ENCODE data around the gene SLC25A15.
"Not testable (repeated sequence)": the region's sequence is repeated elsewhere in the genome, so short reads cannot be mapped to it uniquely, and the experiment has no call there.

Gene SLC25A15

DNA sequence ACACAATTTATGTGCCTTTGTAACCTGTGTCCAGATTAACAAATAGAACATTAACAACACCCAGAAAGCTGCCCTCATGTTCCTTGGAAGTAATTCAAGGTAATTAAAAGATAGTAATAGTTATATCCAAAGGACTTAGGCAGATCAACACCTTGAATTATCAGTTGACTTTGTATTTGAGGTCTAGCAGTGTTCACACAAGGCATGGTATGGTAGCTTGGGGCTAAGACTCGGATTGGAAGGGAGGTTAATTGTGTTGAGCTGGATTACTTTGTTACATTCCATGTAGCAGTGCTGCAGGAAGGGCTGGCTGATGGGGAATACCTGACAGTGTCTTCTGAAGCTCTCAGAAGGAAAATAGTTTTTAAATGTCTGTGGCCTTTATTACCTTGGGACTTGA is 16.8 kb downstream of the SLC25A15 start:
- no peak for DNase-seq (ENCODE audit: low read depth)

DNA sequence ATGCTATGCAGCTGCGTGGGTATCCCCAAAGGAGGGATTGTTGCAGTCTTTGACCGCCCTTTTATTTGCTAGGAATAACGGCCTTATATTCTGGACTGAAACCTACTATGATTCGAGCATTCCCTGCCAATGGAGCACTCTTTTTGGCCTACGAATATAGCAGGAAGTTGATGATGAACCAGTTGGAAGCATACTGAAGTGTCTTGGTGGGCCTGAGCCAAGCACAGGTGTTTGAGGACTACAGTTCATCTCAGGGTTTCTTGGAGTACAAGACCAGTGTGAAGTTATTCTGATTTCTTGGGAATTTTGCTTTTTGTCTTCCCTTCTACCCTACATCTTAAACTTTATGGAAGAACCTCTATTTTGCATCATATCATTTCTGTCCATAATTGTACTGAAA is 20.1 kb downstream of the SLC25A15 start:
- H3K4me3 ChIP-seq (ENCODE audit: low read depth, low read length), result no peak overlapping the region
- no peak for DNase-seq (ENCODE audit: low read depth)

More for the DNA sequence above, 16.8 kb downstream of the SLC25A15 start:
- no peak overlapping the region for H3K4me3 ChIP-seq (ENCODE audit: low read depth, low read length)

DNA sequence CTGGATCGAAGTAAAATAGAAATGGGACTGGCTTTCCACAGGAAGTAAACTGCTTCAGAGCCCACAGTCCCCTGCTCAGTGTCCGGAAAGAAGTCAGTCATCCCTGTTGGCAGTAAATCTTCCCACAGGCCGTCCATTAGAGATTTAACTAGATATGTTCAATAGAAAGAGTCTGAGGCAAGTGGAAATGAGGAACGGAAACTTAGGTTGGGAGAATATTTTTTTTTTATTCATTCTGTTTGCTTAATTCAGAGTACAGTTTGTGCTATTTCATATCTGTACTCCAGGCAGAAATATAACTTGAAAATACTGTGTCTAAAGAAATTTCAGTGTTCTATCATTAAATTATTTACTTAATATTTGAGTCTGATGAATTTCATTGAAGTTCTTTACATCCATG is 22.7 kb downstream of the SLC25A15 start:
- H3K4me3 ChIP-seq (ENCODE audit: low read depth, low read length), result no peak overlapping the region
- DNase-seq (ENCODE audit: low read depth), result no peak

- no peak overlapping the region for H3K4me3 ChIP-seq (ENCODE audit: low read depth, low read length)
- no peak for DNase-seq (ENCODE audit: low read depth)
Observed at GRCh38 chr13:40812724-40813445, 23.5 kb downstream of the SLC25A15 start.

DNA sequence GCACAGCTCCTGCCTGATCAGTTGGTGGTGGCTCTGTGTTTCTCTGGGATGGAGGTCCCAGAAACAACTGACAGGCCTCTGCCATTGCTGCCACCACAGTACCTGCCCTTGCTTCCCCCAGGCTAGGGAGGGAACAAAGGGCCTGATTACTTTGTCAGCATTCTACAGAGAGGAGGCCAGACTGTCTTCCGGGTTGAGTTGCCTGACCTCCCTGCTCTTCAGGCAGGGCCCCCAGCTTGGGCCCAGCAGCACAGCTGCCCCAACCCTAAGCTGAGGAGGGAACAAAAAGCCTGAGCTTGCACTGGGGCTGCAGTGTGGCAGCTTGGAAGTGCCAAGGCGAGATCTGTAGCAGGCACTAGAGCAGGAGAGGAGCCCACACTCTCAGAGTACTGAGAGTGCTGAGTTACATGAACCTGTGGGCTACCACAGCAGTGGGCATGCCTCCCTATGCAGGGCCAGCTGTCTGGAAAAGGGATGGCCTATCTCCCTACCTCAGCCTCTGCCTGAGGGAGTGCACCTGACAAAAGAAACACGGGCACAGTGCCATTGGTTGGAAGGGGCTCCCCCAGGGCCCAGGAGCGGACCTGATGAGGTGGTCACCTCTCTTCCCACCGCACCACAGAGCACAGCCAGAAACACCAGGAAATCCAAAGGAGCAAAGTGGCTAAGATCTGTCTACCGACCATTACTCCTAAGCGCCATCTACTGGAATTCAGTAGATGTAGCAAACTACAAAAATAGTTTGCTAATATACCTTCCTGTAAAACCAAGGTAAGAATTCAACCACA is 24.4 kb downstream of the SLC25A15 start:
- DNase-seq (ENCODE audit: low read depth), result no peak
- no peak overlapping the region for H3K4me3 ChIP-seq (ENCODE audit: low read depth, low read length)

DNA sequence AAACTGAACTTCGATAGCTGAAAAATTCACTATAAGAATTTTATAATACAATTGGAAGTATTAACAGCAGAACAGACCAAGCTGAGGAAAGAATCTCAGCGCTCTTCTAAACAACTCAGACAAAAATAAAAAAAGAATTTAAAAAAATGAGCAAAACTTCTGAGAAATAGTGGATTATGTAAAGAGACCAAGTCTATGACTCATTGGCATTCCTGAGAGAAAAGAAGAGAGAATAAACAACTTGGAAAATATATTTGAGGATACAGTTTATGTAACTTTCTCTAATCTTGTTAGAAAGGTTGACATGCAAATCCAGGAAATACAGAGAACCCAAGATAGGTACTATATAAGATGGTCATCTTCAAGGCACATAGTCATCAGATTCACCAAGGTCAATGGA is 25.4 kb downstream of the SLC25A15 start:
- DNase-seq (ENCODE audit: low read depth), result no peak
- no peak overlapping the region for H3K4me3 ChIP-seq (ENCODE audit: low read depth, low read length)

GRCh38 chr13:40818926-40819325 is 29.5 kb downstream of the SLC25A15 start:
- DNase-seq (ENCODE audit: low read depth), result no peak
- H3K4me3 ChIP-seq (ENCODE audit: low read depth, low read length), result no peak overlapping the region

DNA sequence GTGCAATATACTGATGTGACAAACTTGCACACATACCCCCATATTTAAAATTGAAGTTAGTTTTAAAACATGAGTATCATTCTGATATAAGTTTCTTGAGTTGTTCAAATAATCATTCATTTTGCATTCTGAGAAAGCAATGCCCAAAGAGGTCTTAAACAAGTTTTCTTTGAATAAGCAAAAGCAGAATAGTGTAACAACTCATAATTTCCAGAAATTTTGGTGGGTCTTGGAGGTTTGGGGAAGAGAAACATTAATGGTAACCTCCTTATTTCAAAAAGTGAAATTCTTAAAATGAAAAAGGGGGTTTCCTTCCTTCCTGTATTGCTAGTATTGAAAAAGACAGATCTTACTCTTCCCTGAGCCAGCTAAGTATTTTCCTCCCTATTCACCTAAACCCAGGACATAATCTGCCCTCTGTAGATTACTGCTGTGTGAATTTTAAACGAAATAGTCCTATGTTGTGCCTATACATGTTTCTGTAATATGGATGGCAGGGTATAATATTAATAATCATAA is 30.4 kb downstream of the SLC25A15 start:
- no peak for DNase-seq (ENCODE audit: low read depth)
- H3K4me3 ChIP-seq (ENCODE audit: low read depth, low read length), result no peak overlapping the region

DNA sequence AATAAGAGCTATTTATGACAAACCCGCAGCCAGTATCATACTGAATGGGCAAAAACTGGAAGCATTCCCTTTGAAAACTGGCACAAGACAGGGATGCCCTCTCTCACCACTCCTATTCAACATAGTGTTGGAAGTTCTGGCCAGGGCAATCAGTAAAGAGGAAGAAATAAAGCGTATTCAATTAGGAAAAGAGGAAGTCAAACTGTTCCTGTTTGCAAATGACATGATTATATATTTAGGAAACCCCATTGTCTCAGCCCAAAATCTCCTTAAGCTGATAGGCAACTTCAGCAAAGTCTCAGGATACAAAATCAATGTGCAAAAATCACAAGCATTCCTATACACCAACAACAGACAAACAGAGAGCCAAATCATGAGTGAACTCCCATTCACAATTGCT is 50.3 kb downstream of the SLC25A15 start:
- not testable (repeated sequence) for H3K4me3 ChIP-seq (ENCODE audit: low read depth, low read length); DNase-seq (ENCODE audit: low read depth)

GRCh38 chr13:40840955-40841354 is 51.5 kb downstream of the SLC25A15 start:
- not testable (repeated sequence) for H3K4me3 ChIP-seq (ENCODE audit: low read depth, low read length); DNase-seq (ENCODE audit: low read depth)

All from skeletal muscle cell (primary cell).